Fibroblast of peridontal ligament (primary cell): ENCODE measurements around the gene MED26.
"Not testable (repeated sequence)": the region's sequence is repeated elsewhere in the genome, so short reads cannot be mapped to it uniquely, and the experiment has no call there.

ENCODE experiments used
- DNase-seq: peaks from one replicate; pipeline ENCODE4 v3.0.0-alpha.2; 2010; ENCODE audit errors: extremely low read depth

Gene MED26

DNA sequence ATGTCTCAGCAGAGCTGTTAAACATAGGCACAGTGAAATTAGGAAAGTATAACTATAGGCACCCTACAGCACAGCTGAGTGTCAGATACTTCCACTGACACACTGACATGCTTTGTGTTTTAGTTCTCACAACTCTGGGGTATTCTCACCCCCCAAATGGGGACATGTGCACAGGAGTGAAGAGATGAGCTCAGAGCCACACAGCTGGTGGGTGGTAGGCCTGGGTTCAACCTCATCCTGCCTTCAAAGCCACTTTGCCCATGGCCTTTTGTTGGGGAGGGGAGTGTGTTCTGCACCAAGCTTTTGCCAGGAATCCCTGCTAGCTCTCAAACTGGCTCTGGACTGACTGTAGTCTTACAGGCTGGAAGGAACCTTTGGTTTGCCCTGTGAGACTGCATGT, 54.1 kb downstream of the MED26 start:
- no peak for DNase-seq

DNA sequence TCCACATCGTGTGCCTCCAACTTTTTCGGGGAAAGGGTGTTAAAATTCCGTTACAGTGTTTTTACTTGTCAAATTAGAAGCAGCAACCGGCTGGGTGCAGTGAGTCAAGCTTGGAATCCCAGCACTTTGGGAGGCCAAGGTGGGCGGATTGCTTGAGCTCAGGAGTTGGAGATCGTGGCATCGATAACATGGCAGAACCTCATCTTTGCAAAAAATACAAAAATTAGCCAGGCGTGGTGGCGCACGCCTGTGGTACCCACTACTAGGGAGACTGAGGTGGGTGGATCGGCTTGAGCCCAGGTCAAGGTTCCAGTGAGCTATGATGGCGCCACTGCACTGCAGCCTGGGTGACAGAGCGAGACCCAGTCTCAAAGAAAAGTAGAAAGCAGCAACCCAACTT, 54.7 kb downstream of the MED26 start:
- no peak for DNase-seq

DNA sequence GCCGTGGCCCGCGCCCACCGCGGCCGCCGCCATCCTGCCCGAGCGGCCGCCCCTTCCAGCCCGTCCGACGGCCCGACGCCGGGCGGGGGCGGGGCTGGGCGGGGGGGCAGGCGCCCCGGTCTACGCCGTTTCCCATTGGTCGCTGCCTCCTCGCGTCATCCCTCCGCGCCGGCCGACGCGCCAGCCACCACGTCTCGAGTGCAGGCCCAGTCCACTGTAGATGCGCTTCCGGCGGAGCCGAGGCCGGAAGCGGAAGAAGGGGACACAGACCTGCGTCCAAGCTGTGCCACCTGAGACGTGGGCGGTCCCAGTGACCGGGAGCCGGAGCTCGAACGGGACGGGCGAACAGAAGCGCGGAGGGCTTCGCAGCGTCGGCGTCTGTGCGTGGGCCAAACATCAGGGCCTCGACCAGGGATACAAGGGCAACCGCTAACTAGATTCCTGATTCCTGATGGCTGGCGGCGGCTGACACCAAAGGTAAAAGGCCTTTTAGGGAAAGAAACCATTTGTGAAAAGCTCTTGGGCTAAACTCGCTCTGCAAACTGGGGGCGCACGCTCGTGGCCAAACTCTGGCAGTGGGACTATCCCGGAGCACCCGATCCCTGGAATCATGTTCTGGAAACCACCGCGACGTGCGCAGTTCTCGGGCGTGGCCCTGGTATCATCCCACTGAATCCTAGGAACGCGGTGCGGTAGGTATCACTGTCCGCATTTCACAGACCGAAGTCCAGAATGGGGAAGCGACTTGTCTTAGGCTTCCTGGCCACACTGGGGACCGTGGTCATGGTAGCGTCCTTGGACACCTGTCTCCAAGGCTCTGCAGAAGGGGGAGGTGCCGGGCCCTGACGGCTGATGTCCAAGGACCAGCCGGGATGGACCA, 55.4 kb downstream of the MED26 start, which contains the start of gene SLC35E1:
SLC35E1 (minus strand) TSS at position 84 of the 880 bp plus-strand sequence; CDS start at position 33, 51 bp downstream.
- peak; percentile 88 for DNase-seq

DNA sequence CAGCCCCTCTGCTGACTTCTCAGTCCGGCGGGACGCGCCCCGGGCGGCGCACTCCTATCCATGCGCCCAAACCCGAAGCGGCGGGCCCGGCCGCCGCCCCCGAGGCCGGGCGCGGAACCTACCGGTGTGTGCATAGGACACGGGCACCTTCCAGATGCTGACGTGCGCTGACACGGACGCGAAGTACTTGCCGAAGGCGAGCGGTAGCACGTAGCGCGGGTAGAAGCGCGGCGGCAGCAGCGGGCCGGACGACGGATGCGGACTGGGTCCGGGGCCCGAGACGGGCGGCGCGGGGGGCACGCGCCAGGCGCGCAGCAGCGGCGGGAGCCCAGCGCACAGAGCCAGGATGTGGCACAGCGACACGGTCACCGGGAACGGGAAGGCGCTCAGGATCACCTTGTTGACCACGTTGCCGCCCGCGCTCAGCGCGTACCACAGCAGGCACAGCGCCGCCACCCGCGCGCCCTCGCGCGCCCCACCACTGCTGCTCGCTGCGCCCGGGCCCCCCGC, 56.1 kb downstream of the MED26 start:
- no peak for DNase-seq

DNA sequence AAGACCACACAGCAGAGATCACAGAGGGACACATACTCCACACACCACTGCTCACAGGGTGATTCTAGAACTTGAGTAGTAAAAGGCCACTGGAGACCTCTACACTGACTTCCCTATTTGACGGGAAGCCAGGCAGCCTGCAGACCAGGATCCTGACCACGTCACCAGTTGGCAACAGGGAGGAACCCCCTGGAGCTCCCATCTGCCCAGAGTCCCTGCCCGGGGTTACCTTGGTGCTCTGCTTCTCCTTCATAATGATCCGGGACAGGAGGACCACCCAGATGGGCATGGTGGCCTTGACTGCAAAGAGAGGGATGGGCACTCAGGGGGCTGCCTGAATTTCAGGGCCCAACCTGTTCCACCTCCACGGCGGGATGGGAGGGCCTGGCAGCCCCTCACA, 56.7 kb downstream of the MED26 start:
- peak; percentile 47 for DNase-seq

DNA sequence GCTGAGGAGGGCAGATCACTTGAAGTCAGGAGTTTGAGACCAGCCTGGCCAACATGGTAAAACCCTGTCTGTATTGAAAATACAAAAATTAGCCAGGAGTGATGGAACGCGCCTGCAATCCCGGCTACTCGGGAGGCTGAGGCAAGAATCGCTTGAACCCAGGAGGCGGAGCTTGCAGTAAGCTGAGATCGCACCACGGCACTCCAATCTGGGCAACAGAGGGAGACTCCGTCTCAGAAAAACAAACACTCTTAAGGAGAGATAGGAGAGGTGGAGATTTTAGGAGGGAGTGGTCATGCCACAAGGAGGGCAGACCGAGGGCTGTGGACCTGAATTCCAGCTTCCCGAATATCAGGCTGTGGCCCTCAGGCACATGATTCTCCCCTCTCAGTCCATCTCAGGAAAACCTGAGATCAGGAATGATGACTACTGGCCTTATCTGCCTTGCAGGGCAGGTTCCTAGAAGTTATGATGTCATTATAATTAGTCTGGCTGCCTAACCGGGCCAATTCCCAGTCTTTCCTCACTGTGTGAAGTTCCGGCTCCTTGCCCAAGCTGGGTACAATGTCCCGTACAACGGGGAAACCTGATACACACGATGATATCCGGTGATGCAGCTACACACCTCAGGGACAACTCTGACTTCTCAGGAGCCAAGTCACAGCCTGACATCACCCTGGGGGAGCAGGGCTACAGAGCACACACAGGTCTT, 58.2 kb downstream of the MED26 start:
- no peak for DNase-seq

DNA sequence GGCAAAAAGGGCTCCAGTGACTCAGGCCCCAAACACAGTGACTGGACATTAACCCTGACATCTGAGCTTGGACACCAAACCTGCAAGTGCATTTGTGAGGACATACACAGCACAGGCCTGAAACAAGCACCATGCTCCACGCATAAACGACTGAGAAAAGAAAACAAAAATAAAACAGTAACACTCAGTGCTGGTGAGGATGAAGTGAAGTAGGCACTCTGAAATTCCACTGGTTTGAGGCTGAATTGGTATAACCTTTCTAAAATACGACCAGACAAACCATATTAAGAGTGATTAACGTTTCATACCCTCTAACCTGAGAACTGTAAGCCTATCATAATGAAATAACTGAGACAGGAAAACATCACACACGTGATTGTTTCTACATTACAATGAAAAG, 61.3 kb downstream of the MED26 start:
- no peak for DNase-seq

DNA sequence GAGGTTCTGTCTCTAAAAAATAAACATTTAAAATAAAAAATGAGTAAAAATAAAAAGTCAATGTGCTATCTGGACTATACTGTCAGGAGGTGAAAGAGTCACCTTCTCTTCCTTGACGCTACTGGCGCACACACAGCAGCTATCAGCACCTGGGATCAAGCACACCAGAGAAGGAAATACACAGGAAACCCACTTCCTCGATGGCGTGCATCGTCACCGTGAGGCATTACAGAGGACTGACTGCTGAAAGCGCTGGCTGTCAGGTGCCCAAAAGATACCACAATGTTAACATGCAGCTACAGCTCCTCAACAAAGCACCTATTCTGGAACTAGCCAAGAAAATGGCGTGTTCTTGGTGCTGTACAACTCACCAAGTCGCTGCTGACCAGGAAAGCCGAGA, 61.8 kb downstream of the MED26 start:
- DNase-seq: no peak

DNA sequence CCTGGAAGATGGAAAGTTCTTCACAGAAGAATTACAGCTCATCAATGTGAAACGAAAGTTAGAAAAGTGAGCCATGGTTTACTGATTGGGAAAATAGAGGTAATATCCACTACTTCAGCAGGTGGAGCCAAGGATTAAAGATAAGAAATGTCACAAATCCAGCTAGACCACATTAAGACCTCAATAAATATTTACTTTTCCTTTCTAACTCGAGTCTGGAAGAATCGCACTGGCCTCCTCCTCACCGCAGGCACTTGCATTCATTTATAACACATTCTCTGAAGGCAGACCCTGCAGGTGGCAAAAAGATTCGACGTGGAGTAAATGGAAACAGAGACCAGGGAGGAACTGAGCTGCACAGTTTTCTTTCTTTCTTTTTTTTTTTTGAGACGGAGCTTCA, 63.2 kb downstream of the MED26 start:
- DNase-seq: no peak

DNA sequence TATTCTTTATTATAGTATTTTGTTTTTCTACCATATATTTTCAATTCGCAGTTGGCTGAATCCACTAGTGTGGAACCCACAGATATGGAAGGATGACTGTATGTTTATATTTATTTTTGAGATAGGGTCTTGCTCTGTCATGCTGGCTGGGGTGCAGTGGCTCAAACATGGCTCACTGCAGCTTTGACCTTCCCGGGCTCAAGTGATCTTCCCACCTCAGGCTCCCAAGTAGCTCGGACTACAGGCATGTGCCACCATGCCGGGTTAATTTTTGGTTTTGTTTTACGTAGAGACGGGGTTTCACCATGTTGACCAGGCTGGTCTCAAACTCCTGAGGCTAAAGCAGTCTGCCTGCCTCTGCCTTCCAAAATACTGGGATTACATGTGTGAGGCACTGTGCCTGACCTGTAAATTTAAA, 65.4 kb downstream of the MED26 start:
- DNase-seq: no peak

DNA sequence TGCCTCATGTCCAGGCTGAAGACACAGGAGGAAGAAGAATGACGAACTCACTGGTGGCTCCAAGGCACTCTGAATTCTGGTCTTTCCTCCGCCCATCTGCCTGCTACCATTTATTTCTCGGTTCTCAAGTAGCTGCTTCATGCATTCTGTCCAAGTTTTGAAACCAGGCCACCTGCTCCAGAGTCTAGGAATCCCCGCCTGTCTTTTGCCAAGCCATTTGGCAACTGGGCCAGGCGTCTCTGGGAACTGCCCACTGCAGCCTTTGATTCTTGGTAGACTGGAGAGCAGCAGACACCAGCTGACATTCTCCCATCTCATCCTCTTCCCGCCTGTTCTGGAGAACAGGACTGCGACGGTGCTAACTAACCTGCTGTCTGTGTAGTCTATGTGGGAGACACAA, 66.6 kb downstream of the MED26 start:
- no peak for DNase-seq

DNA sequence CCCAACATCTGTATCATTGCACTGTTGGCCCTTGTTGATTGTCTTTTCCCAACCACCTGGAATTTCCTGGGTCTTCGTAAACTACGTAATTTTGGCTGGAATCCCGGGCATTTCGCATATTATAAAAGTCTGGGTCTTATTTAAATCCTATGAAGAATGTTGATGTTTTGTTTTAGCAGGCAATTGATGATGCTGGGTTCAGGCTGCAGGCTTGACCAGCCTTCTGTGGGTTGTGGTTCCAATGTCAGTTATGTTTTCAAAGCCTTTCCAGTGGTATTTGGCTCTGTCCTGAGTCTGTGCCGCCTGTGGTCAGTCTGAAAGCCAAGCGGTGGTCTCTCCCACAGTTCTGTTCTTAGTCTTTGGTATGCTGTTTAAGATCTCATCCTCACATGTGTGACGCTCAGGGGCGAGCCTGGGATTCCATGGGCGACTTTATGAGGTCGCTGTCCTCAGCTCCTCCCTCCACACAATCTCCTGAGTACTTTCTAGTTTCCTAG, 68.2 kb downstream of the MED26 start:
- DNase-seq: no peak

DNA sequence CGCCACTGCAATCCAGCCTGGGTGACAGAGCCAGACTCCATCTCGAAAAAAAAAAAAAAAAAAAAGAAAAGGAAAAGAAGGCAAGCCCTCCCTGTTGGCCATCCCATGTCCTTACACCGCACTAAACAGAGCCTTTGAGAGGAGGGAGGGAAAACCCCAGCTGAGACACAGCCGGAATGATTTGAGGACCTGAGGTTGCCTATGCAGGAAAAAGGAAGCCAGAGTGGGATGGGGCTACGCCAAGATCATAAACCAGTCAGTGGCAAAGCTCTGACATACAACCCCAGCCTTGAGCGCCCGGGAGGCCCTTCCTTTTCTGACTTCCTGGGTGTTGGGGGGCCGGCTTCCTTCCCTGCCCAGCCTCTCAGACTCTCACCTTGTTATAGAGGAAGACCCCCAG, 73.2 kb downstream of the MED26 start:
- no peak for DNase-seq

DNA sequence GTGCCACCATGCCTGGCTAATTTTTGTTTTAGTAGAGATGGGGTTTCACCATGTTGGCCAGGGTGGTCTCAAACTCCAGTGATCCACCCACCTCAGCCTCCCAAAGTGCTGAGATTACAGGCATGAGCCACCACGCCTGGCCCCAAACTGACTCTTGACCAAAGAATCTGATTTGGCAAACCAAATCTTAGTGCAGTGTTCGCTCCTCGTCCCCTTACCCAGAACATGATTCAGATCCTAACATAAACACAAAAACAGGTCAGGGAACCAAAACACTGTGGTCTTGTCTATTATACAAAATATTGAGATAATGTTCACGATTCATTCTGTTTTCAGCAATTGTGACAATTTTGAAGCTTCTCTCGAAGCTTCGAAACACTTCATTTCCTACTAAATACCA, 76.1 kb downstream of the MED26 start:
- DNase-seq: peak; percentile 3

DNA sequence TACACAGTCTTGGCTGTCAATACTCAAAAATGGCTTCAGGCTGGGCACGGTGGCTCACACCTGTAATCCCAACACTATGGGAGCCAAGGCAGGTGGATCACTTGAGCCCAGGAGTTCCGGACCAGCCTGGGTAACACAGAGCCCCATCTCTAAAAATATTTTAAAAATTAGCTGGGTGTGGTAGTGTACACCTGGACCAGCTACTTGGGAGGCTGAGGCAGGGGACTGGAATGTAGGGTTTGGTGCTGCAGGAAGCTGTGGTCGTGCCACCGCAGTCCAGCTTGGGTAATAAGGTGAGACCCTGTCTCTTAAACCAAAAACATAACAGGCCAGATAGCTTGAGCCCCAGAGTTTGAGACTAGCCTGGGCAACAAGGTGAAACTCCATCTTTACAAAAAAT, 79.0 kb downstream of the MED26 start:
- DNase-seq: no peak

DNA sequence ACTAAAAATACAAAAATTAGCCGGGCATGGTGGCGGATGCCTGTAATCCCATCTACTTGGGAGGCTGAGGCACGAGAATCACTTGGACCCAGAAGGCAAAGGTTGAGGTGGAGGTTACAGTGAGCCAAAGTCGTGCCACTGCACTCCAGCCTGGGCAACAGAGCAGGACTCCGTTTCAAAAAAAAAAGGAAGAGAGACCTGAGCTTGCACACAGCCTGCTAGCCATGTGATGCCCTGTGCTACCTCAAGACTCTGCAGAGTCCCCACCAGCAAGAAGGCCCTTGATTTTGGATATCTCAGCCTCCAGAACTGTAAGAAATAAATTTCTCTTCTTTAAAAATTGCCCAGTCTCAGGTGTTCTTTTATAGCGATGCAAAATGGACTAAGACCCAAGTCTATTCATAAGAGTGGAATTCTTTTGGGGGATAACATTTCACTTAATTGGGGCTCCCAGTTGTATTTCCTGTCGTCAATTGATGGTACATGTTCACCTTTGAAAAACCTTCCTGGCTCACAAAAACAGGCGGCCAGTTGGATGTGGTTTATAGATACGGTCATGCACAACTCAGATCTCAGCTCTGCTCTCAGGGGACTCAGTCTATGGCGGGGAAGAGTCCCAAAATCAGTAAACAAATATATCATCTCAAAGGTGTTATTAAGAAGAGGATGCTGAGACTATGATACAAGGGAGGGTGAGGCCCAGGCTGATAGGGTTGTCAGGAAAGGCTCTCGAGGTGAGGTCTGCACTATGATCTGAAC, 83.4 kb downstream of the MED26 start:
- no peak for DNase-seq

DNA sequence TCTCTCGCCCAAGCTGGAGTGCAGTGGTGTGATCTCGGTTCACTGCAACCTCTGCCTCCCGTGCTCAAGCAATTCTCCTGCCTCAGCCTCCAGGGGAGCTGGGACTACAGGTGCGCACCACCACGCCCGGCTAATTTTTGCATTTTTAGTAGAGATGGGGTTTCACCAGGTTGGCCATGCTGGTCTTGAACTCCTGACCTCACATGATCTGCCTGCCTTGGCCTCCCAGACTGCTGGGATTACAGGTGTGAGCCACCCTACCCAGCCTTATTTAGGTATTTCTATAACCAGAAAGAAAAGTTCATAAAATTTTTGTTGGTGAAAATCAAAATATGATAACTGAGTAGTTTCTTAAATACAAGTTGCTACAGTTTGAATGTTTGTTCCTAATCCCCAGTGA, 84.3 kb downstream of the MED26 start:
- not testable (repeated sequence) for DNase-seq

DNA sequence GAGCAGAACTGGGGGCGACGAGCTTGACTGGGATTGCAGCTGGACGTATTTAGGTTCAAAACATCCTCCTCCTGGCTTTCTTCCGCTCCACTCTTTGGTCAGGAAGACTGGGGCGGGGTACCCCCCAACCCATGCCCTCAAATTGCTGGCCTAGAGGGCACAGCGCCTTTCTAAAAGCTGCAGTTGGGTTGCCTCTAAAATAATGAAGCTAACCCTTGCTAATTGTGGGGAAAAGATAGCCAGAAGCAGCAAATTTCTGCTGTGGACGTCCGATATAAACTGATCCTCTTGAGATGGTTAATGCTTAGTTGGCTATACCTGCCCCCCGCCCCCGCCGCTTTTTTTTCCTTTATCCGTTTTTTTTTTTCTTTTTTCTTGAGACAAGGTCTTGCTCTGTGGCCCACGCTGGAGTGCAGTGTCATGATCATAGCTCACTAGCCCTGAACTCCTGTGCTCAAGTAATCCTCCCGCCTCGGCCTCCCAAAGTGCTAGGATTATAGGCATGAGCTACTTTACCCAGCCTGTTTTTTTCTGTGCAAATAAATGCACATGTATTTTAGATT, 85.0 kb downstream of the MED26 start:
- peak; percentile 13 for DNase-seq

DNA sequence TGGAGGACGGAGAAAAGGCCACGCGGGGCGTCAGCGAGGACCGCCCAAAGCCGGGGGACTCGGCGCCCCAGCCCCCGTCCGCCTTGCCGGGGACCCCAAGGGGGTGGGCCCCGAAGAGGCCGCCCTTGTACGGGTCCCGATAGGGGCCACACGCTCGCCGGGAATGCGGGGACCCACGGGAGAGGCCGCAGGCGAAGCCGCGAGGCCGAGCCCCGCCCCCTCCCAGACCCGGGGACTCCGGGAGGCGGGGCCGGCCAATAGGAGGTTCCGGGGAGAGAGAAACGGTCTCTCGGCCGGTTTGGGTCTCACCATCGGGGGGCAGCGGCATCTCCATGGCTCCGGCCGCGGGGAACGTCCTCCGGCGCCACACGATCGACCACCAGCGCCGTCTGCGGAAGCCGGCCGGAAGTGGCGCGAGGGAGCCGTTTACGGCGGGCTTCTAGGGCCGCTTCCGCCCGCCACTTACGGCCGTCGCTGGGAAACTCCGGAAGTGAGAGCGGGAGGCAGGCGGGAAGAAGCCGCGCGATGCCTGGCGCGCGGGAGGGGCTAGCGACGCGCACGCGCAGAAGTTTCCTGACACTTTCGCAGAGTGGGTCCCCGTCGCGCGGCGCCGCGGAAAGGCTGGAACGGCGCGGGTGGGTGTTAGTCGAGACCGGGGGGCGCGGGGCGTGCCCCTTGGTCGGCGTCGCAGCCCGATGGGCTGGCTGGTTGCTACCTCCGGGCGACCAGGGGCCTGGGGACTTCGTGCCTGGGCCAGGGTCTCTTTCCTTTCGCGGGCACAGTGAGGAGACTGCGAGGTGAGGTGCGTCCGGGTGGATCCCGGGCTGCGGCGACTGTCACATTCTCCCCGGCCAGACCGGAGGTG, 85.7 kb downstream of the MED26 start, which contains the start of gene CHERP:
CHERP (minus strand) TSS at position 393 of the 865 bp plus-strand sequence; CDS start at position 334, 59 bp downstream.
- DNase-seq: peak; percentile 87

DNA sequence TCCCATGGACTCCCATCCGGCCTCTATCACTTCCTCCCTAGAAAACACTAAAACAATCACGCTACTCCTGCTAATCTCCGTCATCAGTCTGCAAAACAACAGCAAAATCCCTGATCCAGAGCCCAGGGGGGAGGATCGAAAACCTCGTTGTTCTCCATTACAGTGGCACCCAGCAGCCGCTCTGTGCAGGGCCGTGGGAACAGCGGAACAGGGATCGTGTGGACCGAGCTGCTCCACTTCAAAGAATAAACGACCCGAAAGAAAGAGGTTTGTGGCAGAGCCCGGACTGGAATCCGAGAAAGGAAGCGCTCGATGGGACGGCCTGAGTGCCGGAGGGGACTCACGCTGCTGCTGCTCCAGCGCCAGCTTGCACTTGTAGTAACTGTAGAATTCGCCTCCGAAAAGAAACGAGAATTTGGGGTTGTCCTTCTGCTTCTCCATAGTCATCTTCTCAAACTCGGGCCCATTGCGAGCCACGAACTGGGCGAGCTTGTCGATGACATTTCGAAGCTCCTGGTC, 86.4 kb downstream of the MED26 start:
- no peak for DNase-seq
